GM06990 (cell line): ENCODE data around the gene KREMEN2.

ENCODE experiments used
- DNase-seq: peaks from one replicate; pipeline ENCODE4 v3.0.0-alpha.2; 2011; ENCODE audit not compliant: insufficient read length; ENCODE audit errors: extremely low read depth
- H3K27me3 ChIP-seq: replicated peaks from 2 replicates; pipeline ENCODE4 v1.6.0; 2011; ENCODE audit warnings: low read length; ENCODE audit not compliant: control insufficient read depth, insufficient read depth
- H3K36me3 ChIP-seq: 2 replicates; pipeline ENCODE4 v1.5.1; 2011; ENCODE audit warnings: low read length; ENCODE audit not compliant: control insufficient read depth, insufficient read depth
- H3K4me3 ChIP-seq: replicated peaks from 2 replicates; pipeline ENCODE4 v1.5.1; 2011; ENCODE audit warnings: low read depth, mild to moderate bottlenecking, control low read depth, low read length
- TF ChIP-seq, protein P1 (sequence below): IDR thresholded peaks from 2 replicates; pipeline ENCODE4 v1.5.1; 2011; ENCODE audit warnings: low read length, control low read depth, mild to moderate bottlenecking, inconsistent platforms; ENCODE audit not compliant: insufficient read depth, poor library complexity, severe bottlenecking

Gene KREMEN2

GRCh38 chr16:2948807-2949704, 15.0 kb upstream of the KREMEN2 start:
- H3K27me3 ChIP-seq: no peaks in the 10 kb centered on the region
- no peaks in the 10 kb centered on the region for H3K36me3 ChIP-seq
- TF ChIP-seq, protein P1, sequence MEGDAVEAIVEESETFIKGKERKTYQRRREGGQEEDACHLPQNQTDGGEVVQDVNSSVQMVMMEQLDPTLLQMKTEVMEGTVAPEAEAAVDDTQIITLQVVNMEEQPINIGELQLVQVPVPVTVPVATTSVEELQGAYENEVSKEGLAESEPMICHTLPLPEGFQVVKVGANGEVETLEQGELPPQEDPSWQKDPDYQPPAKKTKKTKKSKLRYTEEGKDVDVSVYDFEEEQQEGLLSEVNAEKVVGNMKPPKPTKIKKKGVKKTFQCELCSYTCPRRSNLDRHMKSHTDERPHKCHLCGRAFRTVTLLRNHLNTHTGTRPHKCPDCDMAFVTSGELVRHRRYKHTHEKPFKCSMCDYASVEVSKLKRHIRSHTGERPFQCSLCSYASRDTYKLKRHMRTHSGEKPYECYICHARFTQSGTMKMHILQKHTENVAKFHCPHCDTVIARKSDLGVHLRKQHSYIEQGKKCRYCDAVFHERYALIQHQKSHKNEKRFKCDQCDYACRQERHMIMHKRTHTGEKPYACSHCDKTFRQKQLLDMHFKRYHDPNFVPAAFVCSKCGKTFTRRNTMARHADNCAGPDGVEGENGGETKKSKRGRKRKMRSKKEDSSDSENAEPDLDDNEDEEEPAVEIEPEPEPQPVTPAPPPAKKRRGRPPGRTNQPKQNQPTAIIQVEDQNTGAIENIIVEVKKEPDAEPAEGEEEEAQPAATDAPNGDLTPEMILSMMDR: no peak
- DNase-seq: no peak
- H3K4me3 ChIP-seq: no peak overlapping the region

DNA sequence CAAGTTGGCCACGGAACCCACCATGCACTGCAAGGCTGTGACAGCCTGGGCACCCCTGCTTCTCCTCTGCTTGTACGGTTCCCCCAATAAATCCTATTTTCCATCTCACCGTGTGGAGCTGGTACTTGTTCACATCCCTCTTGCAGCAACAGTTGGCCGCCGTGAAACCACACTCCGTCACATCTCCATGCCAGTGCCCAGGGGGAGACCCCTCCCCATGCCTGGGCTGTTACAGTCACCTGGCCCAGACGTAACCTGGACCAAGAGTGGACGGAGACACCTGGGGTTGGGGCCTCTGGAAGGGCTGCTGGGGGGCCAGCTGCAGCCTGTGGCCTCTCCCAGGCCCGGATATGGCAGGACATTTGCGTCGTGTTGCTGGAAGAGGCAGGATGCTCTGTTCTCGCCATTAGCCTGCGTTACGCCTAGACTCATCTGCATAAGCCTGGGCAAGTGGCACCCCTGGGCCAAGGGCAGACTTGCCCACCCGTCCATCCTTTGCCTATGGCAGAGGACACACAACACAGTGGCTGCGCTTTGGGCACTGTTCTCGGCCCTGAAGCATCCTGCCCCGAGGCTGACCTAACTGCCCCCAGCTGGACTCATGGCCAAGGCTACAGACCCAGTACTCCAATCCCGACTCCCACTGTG, 14.2 kb upstream of the KREMEN2 start:
- DNase-seq: no peak
- Histone ChIP-seq H3K4me3 (no peak overlapping the region), H3K36me3 (no peaks in the 10 kb centered on the region), H3K27me3 (no peaks in the 10 kb centered on the region)
- TF ChIP-seq, protein P1: no peak

DNA sequence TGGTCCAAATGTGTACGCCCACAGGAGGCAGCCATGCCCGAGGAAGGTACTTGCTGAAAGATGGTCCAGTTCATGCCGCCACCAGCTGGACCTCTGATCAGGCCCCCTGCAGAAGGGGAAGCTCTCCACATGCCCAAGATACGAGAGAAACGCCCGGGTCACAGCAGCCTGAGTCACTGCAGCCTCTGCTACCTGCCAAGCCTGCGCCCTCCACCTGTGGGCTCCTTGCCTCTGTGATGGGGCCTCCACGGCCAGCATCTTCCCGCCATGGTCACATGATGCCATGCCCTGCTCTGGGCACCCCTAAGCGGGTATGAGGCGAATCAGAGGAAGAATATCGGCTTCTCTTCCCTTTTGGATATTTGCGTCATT, 13.7 kb upstream of the KREMEN2 start:
- no peak for DNase-seq
- Histone ChIP-seq H3K27me3 (no peaks in the 10 kb centered on the region), H3K36me3 (no peaks in the 10 kb centered on the region), H3K4me3 (no peak overlapping the region)
- TF ChIP-seq, protein P1: no peak

DNA sequence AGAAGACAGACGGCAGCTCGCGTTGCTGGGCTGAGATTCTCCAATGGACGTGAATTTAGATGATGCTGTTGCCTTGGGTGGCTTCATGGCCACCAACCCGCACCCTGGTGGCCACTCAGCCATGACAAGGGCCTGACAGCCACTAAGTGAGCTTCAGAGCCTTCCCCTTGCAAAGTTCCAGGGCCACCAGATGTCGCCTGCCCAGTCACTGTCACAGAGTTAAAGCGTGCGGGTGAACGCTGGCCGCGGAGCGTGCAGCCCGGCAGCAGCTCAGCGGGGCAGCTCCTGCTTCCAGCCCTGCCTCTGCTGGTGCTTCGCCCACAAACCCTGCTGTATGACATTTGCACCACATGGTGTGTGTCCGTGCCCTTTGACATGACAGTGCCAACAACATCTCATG, 13.3 kb upstream of the KREMEN2 start:
- H3K36me3 ChIP-seq: no peaks in the 10 kb centered on the region
- H3K4me3 ChIP-seq: no peak overlapping the region
- H3K27me3 ChIP-seq: no peaks in the 10 kb centered on the region
- DNase-seq: no peak
- TF ChIP-seq, protein P1: no peak

- H3K36me3 ChIP-seq: no peaks in the 10 kb centered on the region
- no peak overlapping the region for H3K4me3 ChIP-seq
- no peaks in the 10 kb centered on the region for H3K27me3 ChIP-seq
- TF ChIP-seq, protein P1: no peak
- DNase-seq: no peak
Measured at GRCh38 chr16:2952679-2953078, 11.4 kb upstream of the KREMEN2 start.
